NCI-H510A treated with DMSO at 0.1 percent for 48 hours (cell line): ENCODE measurements around the gene LAMC3.

ENCODE experiments used
- DNase-seq: peaks from one replicate; lab custom pipeline; 2025; lab: John Stamatoyannopoulos, UW

LAMC3 gene

GRCh38 chr9:131045300-131046092, 36.5 kb downstream of the LAMC3 start:
- no peak for DNase-seq

DNA sequence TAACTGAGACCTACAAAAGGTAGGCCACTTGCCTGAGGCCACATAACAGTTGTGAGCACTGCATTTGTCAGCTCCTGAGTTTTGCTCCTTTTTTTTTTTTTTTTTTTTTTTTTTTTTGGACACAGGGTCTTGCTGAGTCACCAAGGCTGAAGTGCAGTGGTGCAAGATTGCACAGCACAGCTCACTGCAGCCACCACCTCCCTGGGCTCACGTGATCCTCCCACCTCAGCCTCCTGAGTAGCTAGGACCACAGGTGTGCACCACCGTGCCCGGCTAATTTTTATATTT, 37.1 kb downstream of the LAMC3 start:
- no peak for DNase-seq

DNA sequence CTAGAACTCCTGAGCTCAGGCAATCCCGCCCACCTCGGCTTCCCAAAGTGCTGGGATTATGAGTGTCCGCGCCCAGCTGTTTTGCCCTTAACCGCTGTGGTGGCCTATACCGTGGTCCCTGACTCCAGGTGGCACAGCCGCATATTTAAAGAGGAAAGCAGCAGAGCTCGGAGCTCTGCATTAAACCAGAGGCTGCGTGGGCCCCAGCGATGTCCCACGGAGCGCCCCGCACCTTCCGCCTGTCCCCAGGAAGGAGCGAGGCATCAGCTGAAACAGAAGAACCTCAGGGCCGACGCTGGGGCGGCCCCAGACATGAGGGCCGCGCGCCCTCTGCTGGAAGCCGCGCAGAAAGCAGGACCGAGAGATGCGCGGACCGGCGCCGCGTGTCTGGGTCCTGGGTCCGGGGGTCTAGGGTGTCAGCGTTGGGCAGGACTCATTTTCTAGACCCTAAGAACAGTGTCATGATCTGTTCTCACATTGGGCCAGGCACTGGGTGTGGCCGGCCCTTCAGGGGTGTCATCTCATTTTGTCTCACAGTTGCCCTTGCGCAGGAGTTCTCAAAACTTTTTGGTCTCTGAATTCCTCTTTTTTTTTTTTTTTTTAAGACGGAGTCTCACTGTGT, 37.7 kb downstream of the LAMC3 start:
- DNase-seq: peak; percentile 43

GRCh38 chr9:131048332-131048731, 39.4 kb downstream of the LAMC3 start:
- no peak for DNase-seq

DNA sequence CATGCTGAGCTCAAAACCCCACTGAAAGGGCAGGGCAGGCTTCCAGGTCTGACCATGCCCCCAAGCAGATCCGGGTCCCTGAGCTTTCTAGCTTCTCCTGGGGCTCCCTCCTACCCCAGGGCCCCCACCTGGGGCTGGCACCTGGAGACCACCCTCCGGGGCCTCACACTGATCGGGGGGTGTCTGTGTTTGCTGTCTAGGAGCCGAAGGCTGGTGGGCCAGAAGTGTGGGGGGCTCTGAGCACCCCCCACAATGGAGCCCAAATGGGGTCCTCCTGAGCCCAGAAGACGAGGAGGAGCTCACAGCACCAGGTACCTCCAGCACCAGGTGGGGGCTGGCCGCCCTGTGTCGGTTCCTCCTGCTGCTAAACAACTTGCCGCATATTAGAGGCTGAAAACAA, 39.8 kb downstream of the LAMC3 start:
- no peak for DNase-seq

DNA sequence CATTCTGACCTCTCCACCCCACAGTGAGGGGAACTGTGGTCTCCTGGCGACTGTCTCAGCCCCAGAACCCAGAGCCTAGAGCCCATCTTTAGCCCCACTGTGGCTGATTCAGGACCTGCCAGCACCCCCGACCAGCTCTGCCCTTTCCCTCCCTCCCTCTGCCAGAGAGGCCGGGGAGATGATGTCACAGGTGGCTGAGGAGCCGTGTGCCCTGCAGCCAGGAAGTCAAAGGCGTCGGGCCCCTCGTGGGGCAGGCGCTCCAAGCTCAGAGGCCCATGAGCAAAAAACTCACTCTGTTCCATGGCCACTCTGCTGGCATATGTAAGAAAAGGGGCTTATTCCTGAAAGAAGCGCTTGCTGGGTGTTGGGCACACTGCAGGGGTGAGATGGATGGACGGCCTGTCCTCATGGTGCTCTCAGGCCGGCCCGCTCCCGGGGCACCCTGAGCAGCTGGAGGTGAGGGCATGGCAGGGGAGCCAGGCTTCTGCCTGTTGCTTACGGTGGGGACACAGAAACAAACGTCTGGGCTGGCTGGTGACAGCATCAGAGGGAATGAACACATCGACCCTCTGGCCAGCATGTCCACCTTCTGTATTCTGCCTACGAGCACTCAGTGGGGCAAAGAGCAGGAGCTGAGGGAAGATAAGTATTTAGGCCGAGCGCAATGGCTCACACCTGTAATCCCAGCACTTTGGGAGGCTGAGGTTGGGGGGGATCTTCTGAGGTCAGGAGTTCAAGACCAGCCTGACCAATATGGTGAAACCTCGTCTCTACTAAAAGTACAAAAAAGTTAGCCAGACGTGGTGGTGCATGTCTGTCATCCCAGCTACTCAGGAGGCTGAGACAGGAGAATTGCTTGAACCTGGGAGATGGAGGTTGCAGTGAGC, 41.1 kb downstream of the LAMC3 start:
- no peak for DNase-seq

DNA sequence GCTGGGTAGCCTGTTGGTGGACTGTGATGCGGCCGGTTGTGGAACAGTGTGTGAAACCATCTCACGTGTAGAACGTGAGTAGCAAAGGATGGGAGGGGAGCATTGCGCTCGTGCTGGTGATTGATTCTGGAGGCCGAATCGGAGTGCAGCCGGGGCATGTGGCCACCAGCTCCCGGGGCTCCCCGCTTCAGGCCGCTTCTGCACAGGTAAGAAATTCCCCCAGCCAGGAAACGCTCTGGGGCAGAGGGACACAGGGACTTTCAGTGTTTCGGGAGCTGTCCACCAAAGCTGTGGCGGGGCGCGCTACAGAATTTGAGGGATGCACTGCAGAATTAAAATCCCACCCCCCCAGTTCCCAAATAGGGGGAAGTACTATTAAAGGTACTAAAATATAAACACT, 41.9 kb downstream of the LAMC3 start:
- DNase-seq: no peak

- no peak for DNase-seq
Observed at GRCh38 chr9:131051592-131052517, 42.9 kb downstream of the LAMC3 start.

GRCh38 chr9:131053896-131054295, 44.9 kb downstream of the LAMC3 start:
- no peak for DNase-seq

GRCh38 chr9:131056781-131057506, 48.0 kb downstream of the LAMC3 start:
- no peak for DNase-seq

DNA sequence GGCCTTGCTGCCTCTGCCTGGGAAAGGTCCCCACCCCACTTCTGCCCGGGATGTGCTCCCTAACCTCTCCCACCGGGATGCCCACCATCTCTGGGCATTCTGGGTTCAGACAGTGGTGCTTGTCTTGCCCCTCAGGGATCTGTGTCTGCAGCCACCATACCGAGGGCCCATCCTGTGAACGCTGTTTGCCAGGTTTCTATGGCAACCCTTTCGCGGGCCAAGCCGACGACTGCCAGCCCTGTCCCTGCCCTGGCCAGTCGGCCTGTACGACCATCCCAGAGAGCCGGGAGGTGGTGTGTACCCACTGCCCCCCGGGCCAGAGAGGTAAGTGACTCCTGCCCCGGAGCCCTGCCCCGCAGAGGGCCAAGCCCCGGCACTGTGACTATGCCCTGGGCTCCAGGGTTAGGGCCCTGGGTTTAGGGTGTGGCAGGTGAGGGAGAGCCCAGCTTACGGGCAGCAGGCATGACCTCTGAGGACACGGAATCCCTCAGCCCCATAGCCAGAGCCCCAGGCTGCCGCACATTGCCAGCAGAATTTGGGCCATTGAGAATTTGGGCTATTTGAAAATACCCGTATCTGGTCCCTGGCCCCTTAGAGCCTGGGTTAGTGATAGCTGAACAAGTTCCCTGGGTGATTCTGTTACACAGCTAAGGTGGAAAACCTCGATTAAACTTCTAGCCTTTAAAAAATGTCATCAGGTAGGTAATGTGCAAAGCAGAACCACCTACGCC, 52.1 kb downstream of the LAMC3 start:
- DNase-seq: no peak

DNA sequence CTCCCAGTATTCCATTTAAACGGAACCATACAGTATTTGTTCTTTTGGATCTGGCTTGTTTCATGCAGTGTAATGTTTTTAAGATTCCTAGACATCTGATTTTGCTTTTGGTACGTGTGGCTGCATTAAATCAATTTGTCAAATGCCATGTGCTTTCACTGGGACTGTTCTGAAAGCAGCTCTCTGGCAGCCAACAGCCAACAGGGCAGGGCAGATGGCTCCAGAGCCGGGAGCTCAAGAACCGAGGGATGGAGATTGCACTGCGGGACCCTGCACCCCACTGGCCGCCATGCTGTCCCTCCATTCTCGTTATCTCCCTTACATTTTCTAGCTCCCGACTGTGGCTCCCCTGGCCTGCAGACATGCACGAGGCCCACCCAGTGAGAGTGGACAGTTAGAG, 54.0 kb downstream of the LAMC3 start:
- no peak for DNase-seq

GRCh38 chr9:131065599-131065998, 56.6 kb downstream of the LAMC3 start:
- DNase-seq: no peak

DNA sequence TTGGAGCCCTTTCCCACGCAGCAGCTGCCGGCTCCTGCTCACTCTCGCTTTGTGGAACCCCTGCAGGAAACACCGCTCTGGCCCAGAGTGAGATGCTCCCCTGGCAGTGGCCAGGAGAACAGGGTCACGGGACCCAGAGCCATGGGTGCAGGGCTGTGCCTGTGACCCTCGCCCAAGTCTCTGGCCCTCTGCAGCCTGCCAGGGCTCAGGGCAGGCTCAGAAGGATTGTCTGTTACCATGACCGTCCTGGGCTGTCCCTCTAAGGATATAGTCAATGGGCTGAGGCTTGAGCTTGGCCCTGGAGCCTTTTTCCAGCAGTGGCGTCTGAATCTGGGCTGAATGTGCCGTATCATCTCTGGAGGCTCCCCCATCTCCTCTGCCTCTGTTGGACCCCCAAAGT, 58.7 kb downstream of the LAMC3 start:
- no peak for DNase-seq

DNA sequence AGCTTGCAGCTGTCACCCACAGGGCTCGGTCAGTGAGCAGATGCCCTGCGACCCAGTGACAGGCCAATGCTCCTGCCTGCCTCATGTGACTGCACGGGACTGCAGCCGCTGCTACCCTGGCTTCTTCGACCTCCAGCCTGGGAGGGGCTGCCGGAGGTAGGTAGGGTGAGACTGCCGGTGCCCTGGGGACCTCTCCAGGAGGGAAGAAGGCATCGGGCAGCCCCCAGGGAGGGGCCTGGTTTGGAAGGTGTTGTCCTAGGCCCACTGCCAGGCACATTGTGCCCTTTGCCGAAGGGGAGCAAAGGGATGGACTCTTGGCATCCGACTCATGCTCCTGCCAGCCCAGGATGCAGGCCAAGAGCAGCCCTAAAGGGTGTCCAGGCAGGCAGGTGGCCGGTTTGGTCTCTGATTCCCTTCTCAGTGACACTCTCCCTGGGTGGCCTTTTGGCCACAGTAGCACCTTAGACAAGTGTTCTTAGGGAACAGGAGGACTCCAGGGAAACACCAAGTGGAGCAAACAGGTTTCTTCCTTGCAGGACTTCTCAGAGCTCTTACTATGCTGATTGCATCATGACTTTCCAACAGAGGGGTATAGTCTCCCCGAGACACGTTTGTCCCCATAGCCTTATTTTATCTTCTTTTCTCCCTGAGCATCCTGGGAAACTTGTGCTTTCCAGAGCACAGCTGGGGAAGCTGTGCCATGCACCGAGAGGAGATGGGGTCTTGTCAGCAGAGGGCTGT, 59.3 kb downstream of the LAMC3 start:
- no peak for DNase-seq

DNA sequence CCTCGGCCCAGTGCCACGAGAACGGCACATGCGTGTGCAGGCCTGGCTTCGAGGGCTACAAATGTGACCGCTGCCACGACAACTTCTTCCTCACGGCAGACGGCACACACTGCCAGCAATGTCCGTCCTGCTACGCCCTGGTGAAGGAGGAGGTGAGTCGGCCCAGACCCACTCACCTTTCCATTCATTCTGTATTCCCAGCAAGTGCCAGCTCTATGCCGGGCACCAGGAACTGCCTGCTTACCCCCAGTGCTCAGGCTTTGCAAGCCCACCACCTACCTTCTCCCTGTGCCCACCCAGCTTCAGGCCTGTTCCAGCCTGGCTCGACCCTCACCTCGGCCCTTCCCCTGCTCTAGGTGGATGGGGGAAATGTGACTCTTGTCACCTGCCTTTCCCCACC, 60.7 kb downstream of the LAMC3 start:
- no peak for DNase-seq

- DNase-seq: no peak
Observed at GRCh38 chr9:131072107-131072870, 63.3 kb downstream of the LAMC3 start.

DNA sequence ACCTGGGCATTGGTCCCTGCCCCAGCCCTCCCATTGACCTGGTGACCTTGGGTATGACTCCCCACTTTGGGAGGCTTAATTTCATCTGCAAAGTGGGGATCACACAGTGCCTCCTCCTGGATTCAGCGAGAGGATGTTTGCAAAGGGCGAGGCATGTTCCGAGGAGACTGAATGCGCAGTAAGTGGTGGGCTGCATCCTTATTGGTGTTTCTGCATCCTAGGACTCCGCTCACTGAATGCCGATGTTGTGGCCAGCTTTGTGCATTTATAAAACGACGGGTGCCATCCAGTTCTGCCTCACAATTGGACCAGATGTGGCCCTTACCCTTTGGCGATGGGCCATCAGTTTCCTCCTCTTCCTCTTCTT, 63.9 kb downstream of the LAMC3 start:
- no peak for DNase-seq
